HG02571 (cell line): ENCODE measurements around the gene JAKMIP2.
"Not testable (repeated sequence)": the region's sequence is repeated elsewhere in the genome, so short reads cannot be mapped to it uniquely, and the experiment has no call there.

Source experiments
- ATAC-seq: cut with Tn5 transposase; IDR thresholded peaks from one replicate; pipeline ENCODE4 v1.9.1; 2021; ENCODE audit warnings: mild to moderate bottlenecking, moderate library complexity; ENCODE audit not compliant: unreplicated experiment

Gene JAKMIP2

GRCh38 chr5:147617711-147618350, 164.7 kb downstream of the JAKMIP2 start:
- no peak for ATAC-seq

GRCh38 chr5:147617191-147617606, 165.3 kb downstream of the JAKMIP2 start:
- no peak for ATAC-seq

- no peak for ATAC-seq
Observed at GRCh38 chr5:147616421-147616820, 166.1 kb downstream of the JAKMIP2 start.

- ATAC-seq: no peak
Observed at GRCh38 chr5:147613359-147613758, 169.2 kb downstream of the JAKMIP2 start.

GRCh38 chr5:147611483-147611882, 171.0 kb downstream of the JAKMIP2 start:
- no peak for ATAC-seq

- no peak for ATAC-seq
Observed at GRCh38 chr5:147610798-147611197, 171.7 kb downstream of the JAKMIP2 start.

GRCh38 chr5:147601652-147602051, 180.9 kb downstream of the JAKMIP2 start:
- no peak for ATAC-seq

- ATAC-seq: no peak
Observed at GRCh38 chr5:147591120-147591519, 191.4 kb downstream of the JAKMIP2 start.

- no peak for ATAC-seq
Observed at GRCh38 chr5:147590096-147590495, 192.4 kb downstream of the JAKMIP2 start.

- no peak for ATAC-seq
Observed at GRCh38 chr5:147586832-147587231, 195.7 kb downstream of the JAKMIP2 start.

- no peak for ATAC-seq
Observed at GRCh38 chr5:147586221-147586620, 196.3 kb downstream of the JAKMIP2 start.

GRCh38 chr5:147582272-147582671, 200.3 kb downstream of the JAKMIP2 start:
- not testable (repeated sequence) for ATAC-seq

- not testable (repeated sequence) for ATAC-seq
Observed at GRCh38 chr5:147580418-147580817, 202.1 kb downstream of the JAKMIP2 start.

- no peak for ATAC-seq
Observed at GRCh38 chr5:147578228-147579024, 204.1 kb downstream of the JAKMIP2 start.

GRCh38 chr5:147576646-147577535, 205.6 kb downstream of the JAKMIP2 start:
- ATAC-seq: no peak

GRCh38 chr5:147575598-147575997, 206.9 kb downstream of the JAKMIP2 start:
- ATAC-seq: no peak

- no peak for ATAC-seq
Observed at GRCh38 chr5:147573211-147573610, 209.3 kb downstream of the JAKMIP2 start.

- no peak for ATAC-seq
Observed at GRCh38 chr5:147568710-147569406, 213.7 kb downstream of the JAKMIP2 start.

- no peak for ATAC-seq
Observed at GRCh38 chr5:147567917-147568598, 214.5 kb downstream of the JAKMIP2 start.

- ATAC-seq: no peak
Observed at GRCh38 chr5:147565524-147565923, 217.0 kb downstream of the JAKMIP2 start.
